Measurements from ENCODE around the gene LPO.

GRCh38 chr17:58231641-58232040, 6.7 kb upstream of the LPO start:
- TF ChIP-seq TEAD4 (CRISPR knock-in tag; IDR thresholded peaks at IDR 0.05) (no peak), E2F1 (CRISPR knock-in tag; IDR thresholded peaks at IDR 0.05) (no peak), CTCF (IDR thresholded peaks at IDR 0.05) (no peak), SMAD4 (CRISPR knock-in tag; IDR thresholded peaks at IDR 0.05) (no peak), NFE2L1 (CRISPR knock-in tag; IDR thresholded peaks at IDR 0.05) (no peak), FOXP1 (CRISPR knock-in tag; IDR thresholded peaks at IDR 0.05; ENCODE audit: borderline replicate concordance) (no peak), USF2 (CRISPR knock-in tag; IDR thresholded peaks at IDR 0.05) (no peak), TCF7 (CRISPR knock-in tag; IDR thresholded peaks at IDR 0.05; ENCODE audit: low read depth) (no peak), AFF4 (CRISPR knock-in tag; IDR thresholded peaks at IDR 0.05; ENCODE audit: borderline replicate concordance) (no peak), ZNF138 (CRISPR knock-in tag; conservative IDR thresholded peaks at IDR 0.05) (no peak), ATF1 (CRISPR knock-in tag; IDR thresholded peaks at IDR 0.05) (no peak), IRF1 (CRISPR knock-in tag; IDR thresholded peaks at IDR 0.05) (no peak), ZNF263 (CRISPR knock-in tag; IDR thresholded peaks at IDR 0.05; ENCODE audit: low read depth) (no peak), ZBTB21 (CRISPR knock-in tag; IDR thresholded peaks at IDR 0.05; ENCODE audit: borderline replicate concordance) (no peak)
